Thoracic aorta (tissue), 2 donors: ENCODE measurements around the gene ASIC2. TPM values are rescaled to one million over a fixed set of nuclear protein-coding genes. Genes with fewer than 3 reads are reported as not detected.

ENCODE experiments used
- ATAC-seq: fragments of 150-250 bp; one replicate; pipeline ENCODE4 v1.8.0; 2017; ENCODE audit warnings: low read depth; ENCODE audit not compliant: insufficient number of reproducible peaks, low FRiP score
- DNase-seq: peaks from one replicate; pipeline ENCODE4 v3.0.0-alpha.2; 2020; ENCODE audit warnings: low spot score
- H3K27ac ChIP-seq, 2 donors: fragments of 200-600 bp; sonication (generic); 1 replicate in 1 of 2; 2 replicates in 1 of 2; pipeline ENCODE4 v1.5.1; 2016; ENCODE audit warnings: mild to moderate bottlenecking in 2 of 2, moderate library complexity in 2 of 2
- H3K27me3 ChIP-seq: fragments of 200-600 bp; sonication (generic); replicated peaks from 2 replicates; pipeline ENCODE4 v1.6.0; 2016; ENCODE audit warnings: mild to moderate bottlenecking; ENCODE audit not compliant: insufficient read depth
- H3K36me3 ChIP-seq: fragments of 200-600 bp; sonication (generic); one replicate; pipeline ENCODE4 v1.5.1; 2016
- H3K4me1 ChIP-seq, 2 donors: fragments of 200-600 bp; sonication (generic); 1 replicate in 1 of 2; 2 replicates in 1 of 2; pipeline versions ENCODE4 v1.5.1 to v1.6.0; 2016; ENCODE audit warnings: low read depth in 2 of 2, mild to moderate bottlenecking in 1 of 2; ENCODE audit not compliant: control insufficient read depth in 1 of 2
- H3K4me3 ChIP-seq: fragments of 200-600 bp; sonication (generic); 2 replicates; pipeline ENCODE4 v1.5.1; 2016; ENCODE audit warnings: mild to moderate bottlenecking
- H3K9me3 ChIP-seq: fragments of 200-600 bp; sonication (generic); 2 replicates; pipeline ENCODE4 v1.5.1; 2016
- CTCF ChIP-seq: fragments of 200-600 bp; sonication (generic); IDR thresholded peaks from one replicate; pipeline ENCODE4 v1.5.1; 2019; ENCODE audit warnings: antibody characterized with exemption
- total RNA-seq, 2 donors: library from RNA; depleted of rRNA; stranded (reverse); fragments of >200 nt; gene quantifications; one replicate each; pipeline versions ENCODE4 v1.1.0 to v1.2.3, GENCODE V29; 2016

Gene ASIC2
- total RNA-seq, 2 donors from 2014 or later = 0.54 to 1.1 TPM

GRCh38 chr17:33106525-33107165, 186.4 kb downstream of the ASIC2 start:
- Histone ChIP-seq H3K4me3 (no peak overlapping the region), H3K9me3 (no peaks in the 10 kb centered on the region), H3K27ac (no peak overlapping the region), H3K4me1 (no peaks in the 10 kb centered on the region), H3K27me3 (no peaks in the 10 kb centered on the region), H3K36me3 (no peaks in the 10 kb centered on the region)
- ATAC-seq (no peak), DNase-seq (no peak)
- no peak for TF ChIP-seq CTCF

GRCh38 chr17:33105911-33106310, 187.2 kb downstream of the ASIC2 start:
- no peak overlapping the region for H3K27ac ChIP-seq
- TF ChIP-seq CTCF = no peak
- DNase-seq = no peak
- ATAC-seq = no peak
- no peaks in the 10 kb centered on the region for H3K27me3 ChIP-seq
- H3K4me3 ChIP-seq = no peak overlapping the region
- no peaks in the 10 kb centered on the region for H3K36me3 ChIP-seq
- no peaks in the 10 kb centered on the region for H3K4me1 ChIP-seq
- no peaks in the 10 kb centered on the region for H3K9me3 ChIP-seq

GRCh38 chr17:33099906-33100305, 193.2 kb downstream of the ASIC2 start:
- Histone ChIP-seq H3K9me3 (no peaks in the 10 kb centered on the region), H3K36me3 (no peaks in the 10 kb centered on the region), H3K27me3 (no peaks in the 10 kb centered on the region), H3K27ac (no peak overlapping the region), H3K4me3 (no peak overlapping the region), H3K4me1 (no peaks in the 10 kb centered on the region)
- ATAC-seq (no peak), DNase-seq (no peak)
- TF ChIP-seq CTCF = no peak

GRCh38 chr17:33099252-33099651, 193.8 kb downstream of the ASIC2 start:
- ATAC-seq = no peak
- Histone ChIP-seq H3K4me3 (no peak overlapping the region), H3K27me3 (no peaks in the 10 kb centered on the region), H3K36me3 (no peaks in the 10 kb centered on the region), H3K9me3 (no peaks in the 10 kb centered on the region), H3K4me1 (no peaks in the 10 kb centered on the region), H3K27ac (no peak overlapping the region)
- no peak for DNase-seq
- no peak for TF ChIP-seq CTCF

- no peaks in the 10 kb centered on the region for H3K27me3 ChIP-seq
- no peaks in the 10 kb centered on the region for H3K36me3 ChIP-seq
- H3K27ac ChIP-seq = no peak overlapping the region
- H3K9me3 ChIP-seq = no peaks in the 10 kb centered on the region
- ATAC-seq = no peak
- H3K4me1 ChIP-seq = no peaks in the 10 kb centered on the region
- no peak for DNase-seq
- TF ChIP-seq CTCF = no peak
- no peak overlapping the region for H3K4me3 ChIP-seq
Measured at GRCh38 chr17:33097411-33097810, 195.7 kb downstream of the ASIC2 start.
